SH-SY5Y (cell line): ENCODE measurements around the gene NELFCD.

Experiments used
- GATA2 ChIP-seq: IDR thresholded peaks from 2 replicates; pipeline ENCODE4 v1.6.1; 2011; ENCODE audit warnings: mild to moderate bottlenecking, low read depth, low read length
- GATA3 ChIP-seq: IDR thresholded peaks from 2 replicates; pipeline ENCODE4 v1.6.1; 2011; ENCODE audit warnings: low read depth, mild to moderate bottlenecking, low read length, moderate library complexity

- TF ChIP-seq GATA2 (peak; percentile 62), GATA3 (no peak)
Observed at GRCh38 chr20:59015812-59016711, 35.0 kb downstream of the NELFCD start.
